HL-60 (cell line): Measurements from ENCODE around the gene CHL1.

Experiments
- DNase-seq, 2 experiments: peaks; one replicate each; pipeline ENCODE4 v3.0.0-alpha.2; 2010 to 2020; ENCODE audit warnings: low read depth in 1 of 2, low spot score in 1 of 2
- H3K27ac ChIP-seq: fragments of 250-450 bp; sonication (Bioruptor Pico); replicated peaks from 2 replicates; pipeline ENCODE4 v1.5.1; 2020; ENCODE audit warnings: mild to moderate bottlenecking, moderate library complexity
- H3K27me3 ChIP-seq: fragments of 250-450 bp; sonication (Bioruptor Pico); 2 replicates; pipeline ENCODE4 v1.5.1; 2021; ENCODE audit warnings: mild to moderate bottlenecking, moderate library complexity; ENCODE audit not compliant: insufficient read depth, poor library complexity, severe bottlenecking
- H3K4me3 ChIP-seq: replicated peaks from 2 replicates; pipeline ENCODE4 v1.5.1; 2011; ENCODE audit warnings: mild to moderate bottlenecking, control low read depth, low read length; ENCODE audit not compliant: insufficient read depth
- GABPA ChIP-seq: IDR thresholded peaks from 2 replicates; pipeline ENCODE4 v1.6.1; 2012; ENCODE audit warnings: low read depth
- POLR2AphosphoS5 ChIP-seq: IDR thresholded peaks from 2 replicates; pipeline ENCODE4 v1.6.1; 2012; ENCODE audit warnings: low read depth
- SPI1 ChIP-seq: IDR thresholded peaks from 2 replicates; pipeline ENCODE4 v1.6.1; 2012; ENCODE audit warnings: low read depth, mild to moderate bottlenecking, borderline replicate concordance
- TF ChIP-seq, protein P1 (sequence below): IDR thresholded peaks from 2 replicates; pipeline ENCODE4 v1.6.1; 2012; ENCODE audit warnings: low read depth; ENCODE audit not compliant: insufficient replicate concordance
- TF ChIP-seq, protein P2 (sequence below): IDR thresholded peaks from one replicate; pipeline ENCODE4 v1.5.1; 2011; ENCODE audit warnings: low read length, control low read depth, inconsistent platforms; ENCODE audit not compliant: insufficient read depth

Gene CHL1

DNA sequence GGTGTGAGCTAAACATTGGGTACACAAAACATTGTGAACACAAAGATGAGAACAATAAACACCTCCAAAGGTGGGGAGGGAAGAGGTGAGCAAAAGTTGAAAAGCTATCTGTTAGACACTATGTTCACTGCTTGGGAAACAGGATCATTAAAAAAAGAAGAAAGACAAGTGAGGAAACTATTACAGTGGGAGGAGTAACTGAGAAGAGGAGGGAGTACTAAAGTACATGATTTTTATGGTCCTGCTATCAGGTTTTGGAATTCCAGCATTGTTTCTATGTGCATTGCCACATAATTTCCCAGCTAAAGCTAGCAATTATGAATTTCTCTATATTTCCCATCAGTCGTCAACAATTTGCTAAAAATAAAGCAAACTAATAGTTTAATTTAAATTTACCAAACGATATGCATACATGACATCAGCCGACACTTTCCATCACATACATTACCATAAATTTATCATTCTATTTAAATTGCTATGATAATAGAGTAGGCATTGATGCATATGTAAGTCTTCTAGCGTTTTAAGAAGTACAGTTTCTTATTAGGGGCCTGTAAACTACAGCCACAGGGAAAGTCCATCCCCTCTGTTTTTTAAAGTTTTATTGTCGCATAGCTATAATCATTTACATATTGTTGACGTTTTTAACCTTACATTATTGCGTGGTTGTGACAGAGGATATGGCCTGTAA, 221.8 kb downstream of the CHL1 start:
- no peak for DNase-seq
- TF ChIP-seq, protein P1, sequence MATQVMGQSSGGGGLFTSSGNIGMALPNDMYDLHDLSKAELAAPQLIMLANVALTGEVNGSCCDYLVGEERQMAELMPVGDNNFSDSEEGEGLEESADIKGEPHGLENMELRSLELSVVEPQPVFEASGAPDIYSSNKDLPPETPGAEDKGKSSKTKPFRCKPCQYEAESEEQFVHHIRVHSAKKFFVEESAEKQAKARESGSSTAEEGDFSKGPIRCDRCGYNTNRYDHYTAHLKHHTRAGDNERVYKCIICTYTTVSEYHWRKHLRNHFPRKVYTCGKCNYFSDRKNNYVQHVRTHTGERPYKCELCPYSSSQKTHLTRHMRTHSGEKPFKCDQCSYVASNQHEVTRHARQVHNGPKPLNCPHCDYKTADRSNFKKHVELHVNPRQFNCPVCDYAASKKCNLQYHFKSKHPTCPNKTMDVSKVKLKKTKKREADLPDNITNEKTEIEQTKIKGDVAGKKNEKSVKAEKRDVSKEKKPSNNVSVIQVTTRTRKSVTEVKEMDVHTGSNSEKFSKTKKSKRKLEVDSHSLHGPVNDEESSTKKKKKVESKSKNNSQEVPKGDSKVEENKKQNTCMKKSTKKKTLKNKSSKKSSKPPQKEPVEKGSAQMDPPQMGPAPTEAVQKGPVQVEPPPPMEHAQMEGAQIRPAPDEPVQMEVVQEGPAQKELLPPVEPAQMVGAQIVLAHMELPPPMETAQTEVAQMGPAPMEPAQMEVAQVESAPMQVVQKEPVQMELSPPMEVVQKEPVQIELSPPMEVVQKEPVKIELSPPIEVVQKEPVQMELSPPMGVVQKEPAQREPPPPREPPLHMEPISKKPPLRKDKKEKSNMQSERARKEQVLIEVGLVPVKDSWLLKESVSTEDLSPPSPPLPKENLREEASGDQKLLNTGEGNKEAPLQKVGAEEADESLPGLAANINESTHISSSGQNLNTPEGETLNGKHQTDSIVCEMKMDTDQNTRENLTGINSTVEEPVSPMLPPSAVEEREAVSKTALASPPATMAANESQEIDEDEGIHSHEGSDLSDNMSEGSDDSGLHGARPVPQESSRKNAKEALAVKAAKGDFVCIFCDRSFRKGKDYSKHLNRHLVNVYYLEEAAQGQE: no peak
- TF ChIP-seq GABPA (no peak), POLR2AphosphoS5 (no peak), SPI1 (no peak)
- TF ChIP-seq, protein P2, sequence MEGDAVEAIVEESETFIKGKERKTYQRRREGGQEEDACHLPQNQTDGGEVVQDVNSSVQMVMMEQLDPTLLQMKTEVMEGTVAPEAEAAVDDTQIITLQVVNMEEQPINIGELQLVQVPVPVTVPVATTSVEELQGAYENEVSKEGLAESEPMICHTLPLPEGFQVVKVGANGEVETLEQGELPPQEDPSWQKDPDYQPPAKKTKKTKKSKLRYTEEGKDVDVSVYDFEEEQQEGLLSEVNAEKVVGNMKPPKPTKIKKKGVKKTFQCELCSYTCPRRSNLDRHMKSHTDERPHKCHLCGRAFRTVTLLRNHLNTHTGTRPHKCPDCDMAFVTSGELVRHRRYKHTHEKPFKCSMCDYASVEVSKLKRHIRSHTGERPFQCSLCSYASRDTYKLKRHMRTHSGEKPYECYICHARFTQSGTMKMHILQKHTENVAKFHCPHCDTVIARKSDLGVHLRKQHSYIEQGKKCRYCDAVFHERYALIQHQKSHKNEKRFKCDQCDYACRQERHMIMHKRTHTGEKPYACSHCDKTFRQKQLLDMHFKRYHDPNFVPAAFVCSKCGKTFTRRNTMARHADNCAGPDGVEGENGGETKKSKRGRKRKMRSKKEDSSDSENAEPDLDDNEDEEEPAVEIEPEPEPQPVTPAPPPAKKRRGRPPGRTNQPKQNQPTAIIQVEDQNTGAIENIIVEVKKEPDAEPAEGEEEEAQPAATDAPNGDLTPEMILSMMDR: no peak
- Histone ChIP-seq H3K27me3 (no peaks in the 10 kb centered on the region), H3K27ac (no peak overlapping the region), H3K4me3 (no peak overlapping the region)

DNA sequence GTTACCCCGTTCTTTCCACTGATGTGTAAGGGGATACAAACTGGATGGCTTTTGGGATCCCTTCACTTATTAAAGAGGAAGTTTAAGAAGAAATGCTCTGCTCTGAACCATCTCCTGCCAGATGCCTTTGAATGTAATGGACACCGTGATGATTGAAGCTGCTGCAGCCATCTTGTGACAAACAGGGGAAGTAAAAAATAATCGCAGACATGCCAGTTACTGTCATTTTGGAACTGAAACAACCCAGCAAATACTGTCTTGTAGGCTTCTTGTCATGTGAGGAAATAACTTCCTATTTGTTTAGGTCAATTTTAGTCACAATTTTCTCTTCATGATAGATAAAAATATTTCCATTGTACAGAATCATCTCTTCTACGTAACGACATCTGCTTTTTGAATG, 224.0 kb downstream of the CHL1 start:
- no peaks in the 10 kb centered on the region for H3K27me3 ChIP-seq
- TF ChIP-seq, protein P1: no peak
- TF ChIP-seq SPI1 (no peak), POLR2AphosphoS5 (no peak), GABPA (no peak)
- TF ChIP-seq, protein P2: no peak
- DNase-seq: no peak

DNA sequence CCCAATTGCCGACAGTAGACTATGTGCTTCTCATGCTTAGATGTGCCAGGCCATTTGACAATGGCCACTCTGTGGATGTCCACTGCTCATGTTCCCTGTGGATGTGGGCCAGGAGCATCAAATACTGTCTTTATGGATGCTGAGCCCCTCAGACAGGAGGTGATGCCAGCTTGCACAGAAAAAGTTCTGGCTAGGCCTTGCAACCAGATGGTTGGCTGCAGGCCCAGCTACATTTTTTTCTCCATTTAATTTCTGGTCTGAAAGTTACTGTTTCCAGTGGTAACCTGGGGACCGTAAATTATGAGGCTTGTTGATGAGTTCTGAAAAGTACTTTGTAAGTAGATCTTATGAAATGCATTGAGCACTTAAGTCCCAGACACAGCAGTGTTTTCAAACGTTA, 228.5 kb downstream of the CHL1 start:
- no peak overlapping the region for H3K4me3 ChIP-seq
- DNase-seq: no peak
- no peak overlapping the region for H3K27ac ChIP-seq
- TF ChIP-seq, protein P2: no peak
- TF ChIP-seq POLR2AphosphoS5 (no peak), SPI1 (no peak), GABPA (no peak)
- TF ChIP-seq, protein P1: no peak
- H3K27me3 ChIP-seq: no peaks in the 10 kb centered on the region

More for the DNA sequence above, 224.0 kb downstream of the CHL1 start:
- Histone ChIP-seq H3K4me3 (no peak overlapping the region), H3K27ac (no peak overlapping the region)
